Activated B cell treated with CpG ODN at 0.5 μM for 24 hours (primary cell): ENCODE data around the gene THBS2. TPM values are rescaled to one million over a fixed set of nuclear protein-coding genes. Genes with fewer than 3 reads are reported as not detected.

ENCODE experiments used
- ATAC-seq: fragments of 200-7000 bp; cut with Tn5 transposase; one replicate; pipeline ENCODE4 v1.10.0; 2021; ENCODE audit warnings: low read depth, mild to moderate bottlenecking, moderate library complexity
- CTCF ChIA-PET: fragments of 350-600 bp; sonication (Branson Sonifier 250); formaldehyde crosslinking; loops from one replicate; lab custom pipeline; 2021; ENCODE audit warnings: antibody characterized with exemption; lab: Charles Lee
- POLR2A ChIA-PET: fragments of 350-600 bp; sonication (Branson Sonifier 250); formaldehyde crosslinking; loops from one replicate; lab custom pipeline; 2021; ENCODE audit warnings: antibody characterized with exemption; lab: Charles Lee
- DNase-seq: peaks from one replicate; pipeline ENCODE4 v3.0.0; 2022
- H3K27ac Mint-ChIP-seq: one replicate; pipeline ENCODE4 v1.8.0; 2020; ENCODE audit warnings: mixed read lengths
- H3K27me3 Mint-ChIP-seq: one replicate; pipeline ENCODE4 v1.8.0; 2021; ENCODE audit warnings: mixed read lengths
- H3K36me3 Mint-ChIP-seq: one replicate; pipeline ENCODE4 v1.8.0; 2021; ENCODE audit warnings: low read depth, mixed read lengths
- H3K4me1 Mint-ChIP-seq: one replicate; pipeline ENCODE4 v1.8.0; 2021; ENCODE audit warnings: mixed read lengths
- H3K4me3 Mint-ChIP-seq: one replicate; pipeline ENCODE4 v1.8.0; 2020; ENCODE audit warnings: mild to moderate bottlenecking, mixed read lengths
- H3K9me3 Mint-ChIP-seq: one replicate; pipeline ENCODE4 v1.8.0; 2020; ENCODE audit warnings: mixed read lengths
- intact Hi-C: fragments of 100-400 bp; cut with micrococcal nuclease; formaldehyde crosslinking; loops from one replicate; pipeline ENCODE4 v1.15.1; 2024
- total RNA-seq: library from RNA; stranded (reverse); gene quantifications from 2 replicates; pipeline ENCODE4 v1.2.3, GENCODE V29; 2022
- TF ChIP-seq, protein P1 (sequence below): fragments of 200-600 bp; IDR thresholded peaks from one replicate; pipeline ENCODE4 v1.8.0; 2022; ENCODE audit warnings: antibody characterized with exemption, mild to moderate bottlenecking

THBS2 gene
- total RNA-seq, 1 donor from 2014 or later = not detected

DNA sequence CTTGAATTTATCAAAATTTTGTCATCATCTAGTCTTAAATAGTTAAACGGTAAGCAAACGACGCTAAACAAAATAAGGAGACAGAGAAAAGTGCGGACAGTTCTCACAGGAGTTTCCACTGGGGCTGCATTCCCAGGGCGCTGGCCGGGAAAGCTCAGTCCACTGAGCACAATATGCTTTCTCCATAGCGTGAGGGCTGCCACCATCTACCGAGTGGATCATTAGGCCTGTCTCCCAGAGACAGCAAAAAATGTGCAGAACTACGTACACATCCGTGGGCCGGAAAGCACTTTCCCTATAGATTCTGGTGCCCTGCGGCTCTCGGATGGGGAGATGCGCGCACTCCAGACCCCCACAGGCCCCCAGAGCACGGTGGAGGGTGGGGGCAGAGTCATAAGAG lies 84.9 kb downstream of the THBS2 start:
- H3K4me3 Mint-ChIP-seq = no peak overlapping the region
- intact Hi-C loops = no loop called here
- H3K27me3 Mint-ChIP-seq = no peaks in the 10 kb centered on the region
- TF ChIP-seq, protein P1, sequence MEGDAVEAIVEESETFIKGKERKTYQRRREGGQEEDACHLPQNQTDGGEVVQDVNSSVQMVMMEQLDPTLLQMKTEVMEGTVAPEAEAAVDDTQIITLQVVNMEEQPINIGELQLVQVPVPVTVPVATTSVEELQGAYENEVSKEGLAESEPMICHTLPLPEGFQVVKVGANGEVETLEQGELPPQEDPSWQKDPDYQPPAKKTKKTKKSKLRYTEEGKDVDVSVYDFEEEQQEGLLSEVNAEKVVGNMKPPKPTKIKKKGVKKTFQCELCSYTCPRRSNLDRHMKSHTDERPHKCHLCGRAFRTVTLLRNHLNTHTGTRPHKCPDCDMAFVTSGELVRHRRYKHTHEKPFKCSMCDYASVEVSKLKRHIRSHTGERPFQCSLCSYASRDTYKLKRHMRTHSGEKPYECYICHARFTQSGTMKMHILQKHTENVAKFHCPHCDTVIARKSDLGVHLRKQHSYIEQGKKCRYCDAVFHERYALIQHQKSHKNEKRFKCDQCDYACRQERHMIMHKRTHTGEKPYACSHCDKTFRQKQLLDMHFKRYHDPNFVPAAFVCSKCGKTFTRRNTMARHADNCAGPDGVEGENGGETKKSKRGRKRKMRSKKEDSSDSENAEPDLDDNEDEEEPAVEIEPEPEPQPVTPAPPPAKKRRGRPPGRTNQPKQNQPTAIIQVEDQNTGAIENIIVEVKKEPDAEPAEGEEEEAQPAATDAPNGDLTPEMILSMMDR = no peak
- no peaks in the 10 kb centered on the region for H3K4me1 Mint-ChIP-seq
- POLR2A ChIA-PET = no interaction called here
- no peak overlapping the region for H3K27ac Mint-ChIP-seq
- CTCF ChIA-PET = no interaction called here
- no peaks in the 10 kb centered on the region for H3K36me3 Mint-ChIP-seq
- no peaks in the 10 kb centered on the region for H3K9me3 Mint-ChIP-seq
- no peak for ATAC-seq
- DNase-seq = no peak

DNA sequence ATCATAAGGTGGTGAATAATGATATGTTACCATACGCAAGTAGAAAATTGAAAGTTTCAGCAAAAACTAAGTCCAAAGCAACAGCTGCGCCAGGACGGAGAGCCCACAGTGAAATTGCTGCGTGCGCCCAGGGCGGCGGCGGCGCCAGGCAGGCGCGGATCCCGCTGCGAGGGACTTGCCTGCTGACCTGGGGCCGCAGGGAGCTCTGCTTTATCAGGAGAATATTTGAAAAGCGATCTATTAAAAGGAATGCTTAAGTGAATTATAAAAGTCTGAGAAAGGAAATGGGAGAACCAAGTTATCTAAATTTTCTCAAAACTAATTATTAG lies 85.4 kb downstream of the THBS2 start:
- H3K4me1 Mint-ChIP-seq = no peaks in the 10 kb centered on the region
- no peak for ATAC-seq
- DNase-seq = no peak
- ChIA-PET POLR2A (no interaction called here), CTCF (no interaction called here)
- H3K9me3 Mint-ChIP-seq = no peaks in the 10 kb centered on the region
- intact Hi-C loops = no loop called here
- no peaks in the 10 kb centered on the region for H3K27me3 Mint-ChIP-seq
- H3K4me3 Mint-ChIP-seq = no peak overlapping the region
- H3K36me3 Mint-ChIP-seq = no peaks in the 10 kb centered on the region
- TF ChIP-seq, protein P1 = no peak
- no peak overlapping the region for H3K27ac Mint-ChIP-seq

- Mint-ChIP-seq H3K4me3 (no peak overlapping the region), H3K36me3 (no peaks in the 10 kb centered on the region), H3K27ac (no peak overlapping the region), H3K9me3 (no peaks in the 10 kb centered on the region), H3K4me1 (no peaks in the 10 kb centered on the region), H3K27me3 (no peaks in the 10 kb centered on the region)
- ChIA-PET CTCF (no interaction called here), POLR2A (no interaction called here)
- intact Hi-C loops = no loop called here
- DNase-seq (no peak), ATAC-seq (no peak)
- TF ChIP-seq, protein P1 = no peak
Measured at GRCh38 chr6:169167581-169168301, 85.9 kb downstream of the THBS2 start.

DNA sequence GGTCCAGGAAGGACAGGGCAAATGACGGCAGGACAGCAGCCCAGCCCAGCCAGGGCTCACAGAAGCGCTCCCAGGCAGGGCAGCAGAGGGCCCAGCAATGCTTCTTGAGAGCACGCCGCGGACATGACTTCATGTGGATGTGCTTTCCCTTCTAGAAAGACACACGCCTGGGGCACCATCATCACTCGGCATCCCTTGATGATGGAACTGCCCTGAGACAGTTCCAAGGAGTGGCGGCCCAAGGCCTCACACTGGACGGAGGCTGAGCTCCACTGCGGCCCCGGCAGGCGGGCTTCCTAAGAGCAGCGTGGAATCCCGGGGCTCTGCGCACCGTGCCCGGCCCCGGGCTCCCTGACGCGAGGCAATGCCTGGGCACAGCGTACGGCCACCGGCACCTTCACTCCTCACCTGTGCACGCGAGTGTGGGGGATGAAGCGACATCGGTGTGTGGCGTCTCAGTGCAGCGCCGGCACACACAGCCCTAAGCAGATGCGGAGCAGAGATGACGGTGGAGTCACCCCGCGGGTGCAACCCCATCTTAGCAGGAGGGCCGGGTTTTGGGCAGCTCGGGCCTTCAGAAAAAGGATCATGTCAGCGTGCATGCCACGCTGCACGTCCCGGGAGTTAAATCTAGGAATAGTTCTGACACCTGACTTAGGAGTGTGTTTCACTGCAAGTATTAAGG lies 86.6 kb downstream of the THBS2 start:
- ChIA-PET CTCF (no interaction called here), POLR2A (no interaction called here)
- TF ChIP-seq, protein P1 = no peak
- intact Hi-C loops = no loop called here
- no peak for DNase-seq
- ATAC-seq = no peak
- no peaks in the 10 kb centered on the region for H3K9me3 Mint-ChIP-seq
- no peaks in the 10 kb centered on the region for H3K36me3 Mint-ChIP-seq
- H3K4me1 Mint-ChIP-seq = no peaks in the 10 kb centered on the region
- H3K4me3 Mint-ChIP-seq = no peak overlapping the region
- no peaks in the 10 kb centered on the region for H3K27me3 Mint-ChIP-seq
- H3K27ac Mint-ChIP-seq = no peak overlapping the region
